Right lung (tissue), 10 donors: ENCODE data around the gene DNAJA4. TPM values are rescaled to one million over a fixed set of nuclear protein-coding genes. Genes with fewer than 3 reads are reported as not detected.

Experiments
- DNase-seq, 2 donors: peaks; one replicate each; pipeline ENCODE4 v3.0.0-alpha.2; 2013
- long read RNA-seq, 8 donors: transcript quantifications; one replicate each; lab custom pipeline, GENCODE V29; 2026
- polyA plus RNA-seq, 5 donors: library from polyadenylated mRNA; unstranded; fragments of 120-200 nt; gene quantifications; one replicate each; pipeline versions ENCODE4 v1.2.1 to v1.2.3, GENCODE V29; 2013; ENCODE audit warnings: inconsistent platforms in 1 of 5, low replicate concordance in 1 of 5; ENCODE audit not compliant: insufficient read length in 5 of 5, insufficient read depth in 1 of 5

The DNAJA4 gene
- 10 to 100 TPM; 33.8 to 48.0 (median 39.5) TPM for polyA plus RNA-seq
- long read RNA-seq, donor 1, partial matches to known transcripts, result 123 of 240 reads
- long read RNA-seq, donor 1, other reads (novel, unspliced or antisense), result 108 of 240 reads
- long read RNA-seq, donor 2, partial matches to known transcripts, result 0 of 1 reads
- long read RNA-seq, donor 2, other reads (novel, unspliced or antisense), result 0 of 1 reads
- long read RNA-seq, donor 3, partial matches to known transcripts, result 139 of 209 reads
- long read RNA-seq, donor 3, other reads (novel, unspliced or antisense), result 65 of 209 reads
- long read RNA-seq, donor 4, partial matches to known transcripts, result 39 of 89 reads
- long read RNA-seq, donor 4, other reads (novel, unspliced or antisense), result 44 of 89 reads
- long read RNA-seq, donor 5, partial matches to known transcripts, result 264 of 268 reads
- long read RNA-seq, donor 5, other reads (novel, unspliced or antisense), result 0 of 268 reads
- long read RNA-seq, donor 6, transcript DNAJA4-202 (7 exons, 3,116 nt), result major isoform, 5 of 128 reads
- long read RNA-seq, donor 6, partial matches to known transcripts, result 56 of 128 reads
- long read RNA-seq, donor 6, other reads (novel, unspliced or antisense), result 63 of 128 reads
- long read RNA-seq, donor 7, partial matches to known transcripts, result 63 of 153 reads
- long read RNA-seq, donor 7, other reads (novel, unspliced or antisense), result 82 of 153 reads
- long read RNA-seq, donor 8, result 0 reads

DNA sequence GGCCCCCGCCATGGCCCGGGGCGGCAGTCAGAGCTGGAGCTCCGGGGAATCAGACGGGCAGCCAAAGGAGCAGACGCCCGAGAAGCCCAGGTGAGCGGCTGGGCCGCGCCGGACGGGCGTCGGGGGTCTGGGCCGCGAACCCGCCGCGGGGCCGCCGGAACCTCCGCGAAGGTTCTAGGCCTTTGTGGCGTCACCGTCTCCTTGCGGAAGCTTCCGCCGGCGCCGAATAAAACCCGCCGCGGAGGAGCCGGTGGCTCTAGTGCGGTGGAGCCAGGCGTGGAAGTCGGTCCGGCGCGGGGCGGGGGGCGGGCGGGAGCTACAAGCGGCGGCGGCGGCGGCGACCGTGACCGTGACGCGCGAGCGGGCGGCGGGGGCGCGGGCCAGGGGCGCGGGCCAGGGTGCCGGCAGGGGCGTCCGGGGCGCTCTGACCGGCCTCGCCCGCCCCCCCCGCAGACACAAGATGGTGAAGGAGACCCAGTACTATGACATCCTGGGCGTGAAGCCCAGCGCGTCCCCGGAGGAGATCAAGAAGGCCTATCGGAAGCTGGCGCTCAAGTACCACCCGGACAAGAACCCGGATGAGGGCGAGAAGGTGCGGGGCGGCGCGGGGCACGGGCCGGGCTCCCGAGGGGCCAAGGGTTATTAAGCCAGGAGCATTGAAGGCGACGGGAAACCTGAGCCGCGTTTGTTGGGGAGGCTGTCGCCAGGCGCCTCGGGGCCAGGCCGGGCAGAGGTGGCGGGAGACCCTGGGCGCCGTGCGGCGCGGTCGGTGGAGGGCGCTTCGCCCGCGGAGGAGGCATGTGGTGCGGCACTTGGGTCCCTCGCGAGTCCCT is at the start of gene DNAJA4:
Gene DNAJA4 (plus strand): TSS at position 259 of the 833 bp plus-strand sequence. CDS start 202 bp downstream, at position 461.
- peak; percentile 55 to 67 for DNase-seq

DNA sequence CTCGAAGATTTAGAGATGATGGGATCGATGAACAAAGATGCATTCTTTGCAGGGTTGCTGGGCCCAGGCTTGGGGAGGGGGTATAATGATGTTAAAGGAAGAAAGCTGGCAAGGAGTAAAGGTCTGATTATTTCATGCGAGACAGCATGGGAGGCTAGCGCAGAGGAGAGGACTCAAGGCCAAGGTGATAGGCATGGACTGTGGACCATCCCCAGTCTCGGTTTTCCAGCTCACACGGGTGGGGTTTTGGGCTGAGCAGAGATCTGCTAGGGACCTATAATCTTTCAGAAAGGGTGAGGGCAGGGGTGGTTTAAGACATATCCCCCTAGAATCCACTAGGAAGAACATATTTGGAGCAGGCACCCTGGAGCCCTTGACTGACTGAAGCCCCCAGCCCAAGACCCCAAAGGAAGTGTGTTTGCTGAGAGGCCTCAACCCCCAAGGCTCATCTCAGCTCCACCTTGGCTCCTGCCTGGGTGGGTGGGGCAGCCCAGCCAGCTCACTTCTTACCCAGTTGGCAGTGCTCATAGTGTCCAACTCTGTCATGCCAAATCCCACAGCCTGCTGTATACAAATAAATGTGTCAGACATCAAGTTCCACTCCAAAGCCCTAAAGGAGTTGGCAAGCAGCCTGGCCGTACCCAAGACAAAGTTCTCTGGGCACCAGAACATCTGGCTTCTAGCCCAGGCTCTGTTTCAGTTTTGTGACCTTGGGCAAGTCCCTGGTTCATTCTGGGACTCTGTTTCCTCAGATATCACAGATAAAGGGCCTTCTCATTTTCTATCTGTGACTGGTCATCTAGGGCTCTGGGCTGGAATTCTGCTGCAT is 47.9 kb upstream of the DNAJA4 start:
- no peak for DNase-seq

DNA sequence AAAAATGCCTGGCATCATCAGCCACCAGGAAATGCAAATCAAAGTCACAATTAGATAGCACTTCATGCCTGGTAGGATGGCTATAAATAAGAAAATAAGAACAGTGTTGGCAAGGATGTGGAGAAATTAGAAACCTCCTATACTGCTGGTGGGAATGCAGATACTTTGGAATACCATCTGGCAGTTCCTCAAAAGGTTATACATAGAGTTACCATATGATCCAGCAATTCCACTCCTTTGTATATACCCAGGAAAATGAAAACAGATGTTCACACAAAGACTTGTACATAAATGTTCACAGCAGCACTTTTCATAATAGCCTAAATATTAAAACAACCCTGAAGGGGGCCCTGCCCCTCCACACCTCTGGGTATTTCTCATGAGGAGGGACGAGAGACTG is 43.6 kb upstream of the DNAJA4 start:
- DNase-seq, result no peak

DNA sequence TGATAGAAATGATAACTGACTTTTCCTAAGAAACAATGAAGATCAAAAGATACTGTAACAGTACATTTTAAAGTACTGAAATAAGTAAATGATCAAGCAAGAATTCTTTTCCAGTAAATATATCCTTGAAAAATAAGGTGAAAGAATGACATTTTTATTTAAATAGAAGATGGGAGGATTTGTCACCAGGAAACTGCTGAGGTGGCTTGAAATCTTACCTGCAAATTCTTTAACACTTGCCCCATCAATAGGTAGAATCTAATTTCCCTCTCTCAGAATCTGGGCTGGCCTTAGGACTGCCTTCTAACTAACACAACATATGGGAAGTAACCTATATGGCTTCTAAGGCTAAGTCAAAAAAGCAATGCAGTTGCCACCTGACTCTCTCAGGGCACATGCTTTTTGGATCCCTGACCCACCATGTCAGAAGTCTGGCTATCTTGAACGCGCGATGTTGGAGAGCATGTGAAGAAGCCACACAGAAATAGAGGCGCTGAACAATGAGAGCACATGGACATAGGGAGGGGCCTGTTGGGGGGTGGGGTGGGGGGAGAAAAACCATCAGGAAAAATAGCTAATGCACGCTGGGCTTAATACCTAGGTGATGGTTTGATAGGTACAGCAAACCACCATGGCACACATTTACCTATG is 41.5 kb upstream of the DNAJA4 start:
- no peak for DNase-seq

DNA sequence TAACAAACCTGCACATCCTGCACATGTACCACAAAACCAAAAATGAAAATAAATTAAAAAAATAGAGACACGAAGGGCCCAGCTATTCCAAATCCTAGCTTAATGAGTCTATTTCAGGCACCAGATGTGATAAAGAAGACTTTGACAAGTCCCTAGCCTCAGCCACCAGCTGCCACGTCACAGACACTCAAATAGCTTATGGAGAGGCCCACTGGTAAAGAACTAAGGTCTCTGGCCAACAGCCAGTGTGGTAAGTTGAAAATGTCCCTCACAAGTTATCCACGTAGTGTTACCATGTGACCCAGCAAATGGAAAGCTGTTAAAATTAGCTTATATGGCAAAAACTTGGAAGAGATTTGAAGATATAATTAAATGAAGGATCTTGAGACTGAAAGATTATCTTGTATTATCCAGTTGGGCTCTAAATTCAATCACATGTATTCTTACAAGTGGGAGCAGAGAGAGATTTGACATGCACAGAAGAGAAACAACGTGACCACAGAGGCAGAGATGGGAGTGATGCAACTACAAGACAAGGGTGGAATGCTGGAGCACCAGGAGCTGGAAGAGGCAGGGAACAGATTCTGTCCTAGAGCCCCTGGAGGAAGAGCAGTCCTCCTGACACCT is 40.9 kb upstream of the DNAJA4 start:
- DNase-seq, result no peak

DNA sequence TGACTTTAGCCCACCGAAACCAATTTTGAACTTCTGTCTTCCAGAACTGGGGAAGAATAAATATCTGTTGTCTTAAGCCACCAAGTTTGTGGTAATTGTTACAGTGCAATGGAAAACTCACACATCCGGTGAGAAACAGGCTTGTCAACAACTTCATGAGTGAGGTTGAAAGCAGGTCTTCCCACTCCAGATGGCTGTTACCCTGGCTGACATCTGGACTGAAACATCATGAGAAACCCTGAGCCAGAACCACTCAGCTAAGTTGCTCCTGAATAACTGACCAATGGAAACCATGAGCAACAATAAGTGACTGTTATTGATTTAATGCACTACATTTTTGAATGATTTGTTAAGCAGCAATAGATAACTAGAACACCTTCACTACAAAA is 40.3 kb upstream of the DNAJA4 start:
- DNase-seq, result no peak

DNA sequence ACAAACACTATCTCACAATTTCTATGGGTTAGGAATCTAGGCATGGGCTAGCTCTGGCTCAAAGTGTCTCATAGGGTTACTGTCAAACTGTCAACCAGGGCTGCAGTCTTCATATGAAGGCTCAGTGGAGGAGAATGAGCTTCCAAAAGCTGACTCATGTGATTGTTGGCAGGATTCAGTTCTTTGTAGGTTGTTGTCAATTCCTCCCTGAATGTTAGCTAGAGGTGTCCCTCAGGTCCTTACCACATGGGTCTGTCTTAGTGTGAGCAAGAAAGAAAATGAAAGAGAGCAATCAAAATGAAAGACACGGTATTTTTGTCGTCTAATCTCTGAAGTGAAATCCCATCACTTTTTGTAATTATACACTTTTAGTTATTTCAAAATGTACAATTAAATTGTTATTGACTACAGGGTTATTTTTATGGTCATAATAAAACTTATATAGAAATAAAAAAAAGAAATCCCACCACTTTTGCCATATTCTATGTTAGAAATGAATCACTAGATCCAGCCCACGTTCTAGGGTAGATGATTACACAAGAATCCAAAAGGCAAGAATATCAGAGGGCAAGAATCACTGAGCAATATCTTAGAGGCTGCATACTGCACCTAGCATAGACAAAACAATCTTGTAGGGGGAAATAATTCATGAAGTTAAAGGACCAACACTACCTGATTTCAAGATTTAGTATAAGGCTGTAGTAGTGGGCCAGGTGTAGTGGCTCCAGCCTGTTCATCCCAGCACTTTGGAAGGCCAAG is 38.4 kb upstream of the DNAJA4 start:
- DNase-seq, result no peak

DNA sequence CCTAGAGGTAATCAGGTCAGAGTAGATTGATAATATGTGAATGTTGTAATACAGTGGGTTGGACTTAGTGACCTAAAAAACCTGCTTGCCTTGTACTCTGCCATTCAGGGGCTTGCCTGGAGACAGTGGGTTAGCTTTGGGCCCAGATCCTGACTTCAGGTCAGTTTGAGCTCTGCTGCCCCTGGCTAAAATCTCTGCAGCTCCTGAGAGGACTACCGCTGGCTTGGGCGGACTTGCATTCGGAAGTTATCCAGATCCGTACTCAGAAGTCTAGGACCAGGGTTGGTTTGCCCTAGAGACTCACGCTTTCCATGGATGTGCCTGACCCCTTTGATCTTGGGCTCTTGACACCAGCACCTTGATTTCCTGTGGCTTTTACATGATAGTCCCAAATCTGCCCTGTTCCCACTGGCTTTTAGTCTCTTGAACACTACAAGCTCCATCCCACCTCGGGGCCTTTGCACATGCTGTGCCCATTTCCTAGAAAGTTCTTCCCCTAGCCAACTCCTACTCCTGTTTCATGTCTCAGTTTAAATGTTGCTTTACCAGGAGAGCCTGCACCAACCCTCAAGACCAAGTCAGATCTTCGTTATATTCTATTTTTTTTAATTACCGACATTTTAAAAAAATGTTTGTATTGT is 35.9 kb upstream of the DNAJA4 start:
- DNase-seq, result no peak

DNA sequence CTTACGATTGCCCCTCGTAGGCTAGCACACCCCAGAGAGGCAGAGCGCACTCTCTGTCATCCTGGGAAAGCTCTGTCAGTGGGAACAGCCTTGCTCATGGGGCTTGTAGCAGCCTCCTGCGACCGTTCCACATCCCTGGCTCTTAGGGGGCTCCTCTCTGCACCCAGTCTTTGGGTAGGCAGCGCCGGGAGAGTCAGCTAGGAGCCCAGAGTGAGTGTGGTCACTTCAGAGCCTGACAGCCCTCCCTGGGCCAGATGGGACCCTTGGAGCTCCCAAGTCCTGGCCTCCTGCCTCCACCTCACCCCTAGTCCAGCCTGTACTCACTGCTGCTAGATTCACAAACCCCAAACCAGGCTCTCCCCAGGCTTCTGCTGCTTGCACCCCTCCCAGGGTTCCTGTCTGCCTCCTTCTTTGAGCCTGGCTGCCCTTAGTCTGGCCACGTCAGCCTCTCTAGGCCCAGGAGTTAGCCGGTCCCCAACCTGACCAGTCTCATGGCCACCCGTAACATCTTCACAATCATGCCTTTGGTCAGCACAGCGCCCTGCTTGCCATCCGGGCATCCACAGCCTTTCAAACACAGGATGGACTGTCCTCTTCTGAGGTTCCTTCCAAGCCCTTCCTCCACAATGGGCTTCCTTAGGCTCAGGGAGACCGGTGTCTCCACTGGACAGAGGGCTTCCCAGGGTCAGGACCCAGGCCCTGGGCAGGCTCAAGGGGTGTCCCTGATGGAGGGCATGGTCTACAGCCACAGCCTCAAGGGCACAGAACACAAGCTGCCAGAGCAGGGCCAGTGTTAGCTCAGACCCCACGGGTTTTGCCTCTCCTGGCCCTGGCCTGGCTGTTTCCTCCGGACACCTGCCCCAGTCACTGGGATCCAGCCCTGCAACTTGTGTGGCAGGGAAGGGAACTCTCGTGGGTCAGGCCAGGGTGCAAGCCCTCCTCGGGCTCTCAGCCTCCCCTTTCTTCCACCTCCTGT is 34.6 kb upstream of the DNAJA4 start:
- no peak for DNase-seq

DNA sequence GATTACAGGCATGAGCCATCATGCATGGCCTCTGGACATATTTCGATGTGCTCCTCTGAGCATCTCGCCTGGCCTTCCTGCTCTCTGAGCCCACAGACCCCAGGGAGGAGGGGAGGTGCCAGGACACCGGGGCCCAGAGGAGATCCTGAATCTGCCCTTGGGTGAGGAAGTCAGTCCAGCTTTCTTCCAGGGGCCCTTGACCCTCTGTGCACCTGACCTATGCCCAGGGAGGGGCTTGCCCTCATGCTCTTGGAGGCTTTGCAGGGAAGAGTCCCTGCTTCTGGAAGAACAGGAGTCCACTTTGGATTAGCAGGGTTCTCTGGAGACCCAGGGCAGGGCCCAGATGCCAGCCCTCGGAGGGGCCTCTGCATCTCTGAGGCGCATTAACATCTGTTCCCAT is 31.4 kb upstream of the DNAJA4 start:
- no peak for DNase-seq

DNA sequence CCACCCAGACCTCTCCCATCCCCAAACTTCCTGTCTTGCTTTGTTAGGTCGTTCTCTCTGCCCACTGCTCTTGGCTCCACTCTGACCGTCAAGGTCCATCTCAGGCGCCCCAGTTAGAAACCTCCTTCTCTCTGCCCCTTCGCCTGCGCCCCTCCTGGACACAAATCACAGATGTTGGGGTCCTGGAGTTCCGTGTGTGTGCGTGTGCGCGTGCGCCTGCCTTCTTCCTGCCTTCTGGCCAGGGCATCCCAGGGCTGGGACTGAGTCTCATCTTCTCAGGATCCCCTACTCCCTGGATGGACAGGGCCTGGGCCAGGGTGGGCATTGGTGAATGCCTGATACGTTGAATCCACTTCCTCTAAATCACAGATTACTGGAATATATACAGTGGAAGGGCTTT is 30.9 kb upstream of the DNAJA4 start:
- no peak for DNase-seq

DNA sequence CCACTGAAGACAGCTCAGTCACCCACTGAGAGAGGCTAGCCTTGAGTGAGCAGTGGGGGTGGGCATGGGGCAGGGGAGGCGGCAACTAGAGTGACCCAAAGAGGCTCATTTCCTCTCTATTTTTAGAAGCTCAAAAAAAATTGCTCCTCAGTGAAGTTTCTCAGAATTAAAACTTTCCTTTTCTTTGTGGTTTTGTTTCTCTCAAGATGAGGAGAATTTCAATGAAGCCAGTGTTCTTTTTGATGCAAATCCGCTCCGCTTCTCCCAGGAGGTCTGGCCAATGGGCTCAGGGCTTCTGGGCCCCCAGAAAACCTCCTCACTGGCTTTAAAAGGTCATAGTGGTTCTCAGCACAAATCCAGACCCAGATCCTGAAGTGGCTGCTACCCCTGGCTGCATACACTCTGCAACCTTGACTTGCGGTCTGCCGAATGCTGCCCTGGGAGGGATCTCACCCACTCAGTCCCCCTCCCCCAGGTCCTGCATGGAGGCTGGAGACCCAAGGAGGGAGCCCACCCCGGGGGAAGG is 29.8 kb upstream of the DNAJA4 start, which contains the start of gene ACSBG1:
Gene ACSBG1 (minus strand): TSS at position 51 of the 526 bp plus-strand sequence. CDS start 64 bp downstream, outside the sequence.
- no peak for DNase-seq

DNA sequence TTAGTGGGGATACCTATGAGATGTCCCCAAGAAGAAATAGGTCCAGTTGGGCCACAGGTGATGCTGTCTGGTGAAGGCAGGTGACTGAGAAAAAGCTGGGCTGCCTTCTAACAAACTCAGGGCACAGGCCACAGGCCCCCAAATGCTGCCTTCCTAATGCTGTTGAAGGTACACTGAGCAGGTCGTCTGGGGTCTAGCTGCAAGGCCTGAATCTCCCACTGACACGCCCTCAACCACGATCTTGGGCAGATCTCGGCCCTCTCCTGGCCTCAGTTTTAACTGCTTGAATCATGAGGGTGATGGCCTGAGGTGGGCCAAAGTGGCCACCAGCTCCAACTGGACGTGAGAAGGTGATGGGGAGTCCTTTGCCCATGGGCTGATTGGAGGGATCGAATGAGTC is 27.9 kb upstream of the DNAJA4 start:
- DNase-seq, result no peak

DNA sequence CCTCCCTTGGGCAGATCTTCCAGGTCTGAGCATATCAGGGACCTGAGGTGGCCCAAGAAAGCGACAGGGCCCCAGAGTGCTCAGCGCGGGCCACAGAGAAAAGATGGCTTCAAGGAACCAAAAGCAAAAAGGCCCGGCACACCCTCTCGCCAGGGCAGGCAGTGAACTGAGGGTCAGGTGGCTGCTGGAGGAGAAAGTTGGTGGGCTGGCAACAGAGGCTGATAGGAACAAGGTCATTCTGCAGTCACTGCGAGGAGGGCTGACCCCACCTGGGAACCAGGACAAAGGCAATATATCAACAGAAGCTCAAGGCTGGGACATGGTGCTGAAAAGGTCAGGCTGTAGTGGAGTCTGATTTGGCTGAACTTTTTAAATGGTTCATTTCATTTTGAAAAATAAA is 27.2 kb upstream of the DNAJA4 start:
- DNase-seq, result no peak

DNA sequence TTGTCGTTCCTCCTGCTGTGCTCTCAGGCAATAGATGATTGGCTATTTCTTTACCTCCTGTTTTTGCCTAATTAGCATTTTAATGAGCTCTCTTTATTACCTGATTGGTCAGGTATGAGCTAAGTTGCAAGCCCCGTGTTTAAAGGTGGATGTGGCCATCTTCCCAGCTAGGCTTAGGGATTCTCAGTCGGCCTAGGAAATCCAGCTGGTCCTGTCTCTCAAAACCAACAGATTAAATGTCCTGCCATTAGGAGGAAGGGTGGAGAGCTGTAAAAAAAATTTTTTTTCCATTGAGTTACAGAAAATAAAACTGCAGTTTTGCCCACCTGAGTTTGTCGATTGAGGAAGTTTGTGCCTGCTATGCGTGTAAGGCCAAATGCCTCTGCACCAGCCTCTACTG is 24.6 kb upstream of the DNAJA4 start:
- DNase-seq, result no peak

DNA sequence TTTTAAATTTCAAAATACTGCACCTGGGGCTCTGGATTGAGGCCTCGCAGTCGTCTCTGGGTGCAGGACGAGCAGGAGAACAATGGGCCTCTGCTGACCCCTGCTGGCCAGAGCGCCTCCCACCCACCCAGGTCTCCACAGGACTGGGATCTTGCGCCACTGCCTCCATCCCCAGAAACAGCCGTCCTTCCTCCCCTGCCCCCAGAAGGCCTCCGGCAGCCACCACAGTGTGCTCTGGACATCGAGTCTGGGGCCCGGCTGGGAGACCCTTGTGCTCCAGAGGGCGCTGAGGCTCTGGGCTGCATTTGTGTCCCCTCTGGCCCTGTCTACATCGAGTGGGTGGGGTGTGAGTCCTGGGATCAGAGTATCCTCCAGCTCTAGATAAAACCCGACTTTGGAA is 23.3 kb upstream of the DNAJA4 start:
- peak; percentile 68 to 77 for DNase-seq

DNA sequence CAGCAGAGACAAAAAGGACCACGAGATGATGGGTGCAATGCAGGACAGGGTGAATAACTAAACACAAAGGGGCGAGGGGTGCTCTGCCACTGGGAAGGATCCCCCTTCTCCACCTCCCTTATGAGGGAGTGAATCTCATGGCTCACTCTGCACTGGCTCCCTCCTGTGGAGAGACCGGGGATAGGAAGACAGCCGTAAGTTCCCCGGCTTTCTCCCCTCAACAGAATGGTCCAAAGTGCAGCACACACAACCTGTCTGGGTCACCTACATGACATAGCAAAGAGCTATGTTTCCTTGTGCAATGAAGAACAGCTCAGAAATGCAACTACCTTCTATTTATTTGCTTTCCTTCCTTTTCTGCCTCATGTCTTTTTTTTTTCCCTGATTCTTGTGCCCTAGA is 22.2 kb upstream of the DNAJA4 start:
- DNase-seq, result no peak
